ENCODE results near the gene MSL1.

The MSL1 gene

DNA sequence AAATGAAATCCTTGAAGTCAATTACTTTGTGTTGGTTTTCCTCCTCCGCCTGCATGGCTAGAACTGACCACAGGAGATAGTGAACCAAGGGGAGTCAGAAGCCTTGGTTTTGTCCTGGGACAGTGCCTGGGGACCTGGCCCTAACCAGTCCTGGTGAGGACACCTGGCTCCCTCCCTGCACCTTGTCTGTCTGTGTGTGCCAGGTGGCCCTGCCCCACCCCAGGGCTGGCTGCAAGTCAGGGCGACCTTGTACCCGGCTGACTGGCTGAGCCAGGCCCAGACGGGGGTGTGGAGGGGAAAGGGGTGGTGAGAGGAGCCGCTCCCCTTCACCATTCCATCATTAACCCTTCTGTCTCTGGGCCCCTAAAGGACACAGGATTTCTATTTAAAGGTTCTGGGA is 58.9 kb downstream of the MSL1 start:
- H3K27ac ChIP-seq (replicated peaks; ENCODE audit: low read length), result no peak overlapping the region
- peaks cover 3 to 38% of the 10 kb centered on the region in 2 donors for H3K36me3 ChIP-seq (replicated peaks in 1 of 2; ENCODE audit: control insufficient read depth in 2 of 2, insufficient read depth in 2 of 2, low read length in 2 of 2)
- no peak overlapping the region for H2BK12ac ChIP-seq (ENCODE audit: low read length)
- no peak overlapping the region for H3K9ac ChIP-seq (ENCODE audit: low read depth, low read length, poor library complexity)
- DNase-seq (ENCODE audit: low spot score), result no peak
- no peak overlapping the region for H2AFZ ChIP-seq (ENCODE audit: low read length)
- no peak overlapping the region for H2BK15ac ChIP-seq (ENCODE audit: low read length)
- no peaks in the 10 kb centered on the region for H3K79me1 ChIP-seq (ENCODE audit: low read depth, low read length)
- H3K9me3 ChIP-seq (replicated peaks in 1 of 2; ENCODE audit: control insufficient read depth in 2 of 2, insufficient read depth in 1 of 2, low read depth in 1 of 2, low read length in 2 of 2), result no peaks in the 10 kb centered on the region
- no peak overlapping the region for H3K4me2 ChIP-seq (ENCODE audit: insufficient read depth, low read length, poor library complexity, severe bottlenecking)
- no peak overlapping the region for H3K18ac ChIP-seq (ENCODE audit: low read length)
- H2AK5ac ChIP-seq (ENCODE audit: low read depth, low read length), result no peak overlapping the region
- peaks cover 5 to 26% of the 10 kb centered on the region in 2 donors for H3K4me1 ChIP-seq (ENCODE audit: control insufficient read depth in 2 of 2, insufficient read depth in 1 of 2, low read depth in 1 of 2, low read length in 2 of 2)
- H3K4ac ChIP-seq (ENCODE audit: low read length), result no peak overlapping the region
- H4K8ac ChIP-seq (ENCODE audit: low read depth, low read length), result no peak overlapping the region
- no peak overlapping the region for H3K4me3 ChIP-seq (ENCODE audit: low read length in 2 of 2)
- no peak overlapping the region for H2BK120ac ChIP-seq (ENCODE audit: low read depth, low read length)
- no peak overlapping the region for H3K14ac ChIP-seq (ENCODE audit: low read length)
- no peak overlapping the region for H4K91ac ChIP-seq (ENCODE audit: low read depth, low read length, poor library complexity)
- no peaks in the 10 kb centered on the region for H3K27me3 ChIP-seq (ENCODE audit: control insufficient read depth in 3 of 3, insufficient read depth in 3 of 3, low read depth in 1 of 3, low read length in 3 of 3)
- no peak overlapping the region for H3K23ac ChIP-seq (ENCODE audit: low read depth, low read length, poor library complexity)
- no peak overlapping the region for H2BK5ac ChIP-seq (ENCODE audit: low read length)
- WGBS, 2 donors (ENCODE audit: extremely low coverage in 2 of 2, insufficient read length in 2 of 2, insufficient replicate concordance in 1 of 2), result no CpG with 5 or more reads among the region's 5 CpGs

DNA sequence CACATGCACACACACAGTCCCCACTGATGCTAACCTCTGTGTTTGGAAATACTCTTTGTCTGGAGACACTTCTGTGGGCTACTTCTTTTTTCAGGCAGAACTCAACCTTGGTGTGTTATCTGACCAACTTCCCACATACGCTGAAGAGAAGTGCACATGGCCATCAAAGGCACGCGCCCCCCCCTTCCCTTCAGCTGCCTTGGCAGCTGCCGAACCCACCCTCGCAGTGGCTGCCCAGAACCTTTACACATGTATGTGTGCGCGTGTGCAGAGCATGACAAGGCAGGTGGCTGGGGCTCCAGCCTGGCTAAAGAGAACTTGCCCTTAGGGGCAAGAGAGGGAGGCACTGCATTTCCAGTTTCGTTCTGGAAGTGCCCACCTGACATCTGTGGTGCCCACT is 59.4 kb downstream of the MSL1 start:
- Histone ChIP-seq H3K79me1 (ENCODE audit: low read depth, low read length) (no peaks in the 10 kb centered on the region), H3K9me3 (replicated peaks in 1 of 2; ENCODE audit: control insufficient read depth in 2 of 2, insufficient read depth in 1 of 2, low read depth in 1 of 2, low read length in 2 of 2) (no peaks in the 10 kb centered on the region), H3K4ac (ENCODE audit: low read length) (no peak overlapping the region), H2BK12ac (ENCODE audit: low read length) (no peak overlapping the region), H3K4me1 (ENCODE audit: control insufficient read depth in 2 of 2, insufficient read depth in 1 of 2, low read depth in 1 of 2, low read length in 2 of 2) (peaks cover 0 to 21% of the 10 kb centered on the region in 2 donors), H3K23ac (ENCODE audit: low read depth, low read length, poor library complexity) (no peak overlapping the region), H3K9ac (ENCODE audit: low read depth, low read length, poor library complexity) (no peak overlapping the region), H3K27ac (replicated peaks; ENCODE audit: low read length) (no peak overlapping the region), H3K27me3 (ENCODE audit: control insufficient read depth in 3 of 3, insufficient read depth in 3 of 3, low read depth in 1 of 3, low read length in 3 of 3) (no peaks in the 10 kb centered on the region), H3K14ac (ENCODE audit: low read length) (no peak overlapping the region), H2BK15ac (ENCODE audit: low read length) (no peak overlapping the region), H2BK120ac (ENCODE audit: low read depth, low read length) (no peak overlapping the region), H2BK5ac (ENCODE audit: low read length) (no peak overlapping the region), H2AFZ (ENCODE audit: low read length) (no peak overlapping the region), H3K36me3 (replicated peaks in 1 of 2; ENCODE audit: control insufficient read depth in 2 of 2, insufficient read depth in 2 of 2, low read length in 2 of 2) (peaks cover 3 to 33% of the 10 kb centered on the region in 2 donors), H3K18ac (ENCODE audit: low read length) (no peak overlapping the region), H3K4me3 (ENCODE audit: low read length in 2 of 2) (no peak overlapping the region), H2AK5ac (ENCODE audit: low read depth, low read length) (no peak overlapping the region), H3K4me2 (ENCODE audit: insufficient read depth, low read length, poor library complexity, severe bottlenecking) (no peak overlapping the region), H4K91ac (ENCODE audit: low read depth, low read length, poor library complexity) (no peak overlapping the region), H4K8ac (ENCODE audit: low read depth, low read length) (no peak overlapping the region)
- DNase-seq (ENCODE audit: low spot score), result no peak
- WGBS, 2 donors (ENCODE audit: extremely low coverage in 2 of 2, insufficient read length in 2 of 2, insufficient replicate concordance in 1 of 2), result no CpG with 5 or more reads among the region's 8 CpGs

DNA sequence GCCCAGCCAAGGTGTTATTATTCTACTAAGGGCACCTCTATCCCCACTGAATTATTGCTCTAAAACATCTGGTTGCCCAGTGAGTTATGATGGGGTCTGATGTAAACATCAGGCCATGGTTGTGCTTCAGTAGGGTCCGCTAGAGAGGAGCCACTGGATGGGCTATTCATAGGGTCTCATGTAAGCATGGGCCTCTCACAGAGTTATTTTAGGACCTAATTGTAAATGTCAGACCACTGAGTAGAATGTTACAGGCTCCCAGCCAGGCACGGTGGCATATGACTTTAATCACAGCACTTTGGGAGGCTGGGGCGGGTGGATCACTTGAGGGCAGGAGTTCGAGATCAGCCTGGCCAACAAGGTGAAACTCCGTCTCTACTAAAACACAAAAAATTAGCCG is 60.8 kb downstream of the MSL1 start:
- Histone ChIP-seq H3K18ac (ENCODE audit: low read length) (no peak overlapping the region), H2BK15ac (ENCODE audit: low read length) (no peak overlapping the region), H4K91ac (ENCODE audit: low read depth, low read length, poor library complexity) (no peak overlapping the region), H2BK12ac (ENCODE audit: low read length) (no peak overlapping the region), H2BK5ac (ENCODE audit: low read length) (no peak overlapping the region), H3K27me3 (ENCODE audit: control insufficient read depth in 3 of 3, insufficient read depth in 3 of 3, low read depth in 1 of 3, low read length in 3 of 3) (no peaks in the 10 kb centered on the region), H3K9me3 (replicated peaks in 1 of 2; ENCODE audit: control insufficient read depth in 2 of 2, insufficient read depth in 1 of 2, low read depth in 1 of 2, low read length in 2 of 2) (no peaks in the 10 kb centered on the region), H3K14ac (ENCODE audit: low read length) (no peak overlapping the region), H4K8ac (ENCODE audit: low read depth, low read length) (no peak overlapping the region), H3K4me1 (ENCODE audit: control insufficient read depth in 2 of 2, insufficient read depth in 1 of 2, low read depth in 1 of 2, low read length in 2 of 2) (peaks cover 0 to 11% of the 10 kb centered on the region in 2 donors), H3K4me3 (ENCODE audit: low read length in 2 of 2) (no peak overlapping the region), H2BK120ac (ENCODE audit: low read depth, low read length) (no peak overlapping the region), H3K27ac (replicated peaks; ENCODE audit: low read length) (no peak overlapping the region), H3K36me3 (replicated peaks in 1 of 2; ENCODE audit: control insufficient read depth in 2 of 2, insufficient read depth in 2 of 2, low read length in 2 of 2) (peaks cover 2 to 23% of the 10 kb centered on the region in 2 donors), H3K9ac (ENCODE audit: low read depth, low read length, poor library complexity) (no peak overlapping the region), H2AFZ (ENCODE audit: low read length) (no peak overlapping the region), H3K4ac (ENCODE audit: low read length) (no peak overlapping the region), H2AK5ac (ENCODE audit: low read depth, low read length) (no peak overlapping the region), H3K79me1 (ENCODE audit: low read depth, low read length) (no peaks in the 10 kb centered on the region), H3K23ac (ENCODE audit: low read depth, low read length, poor library complexity) (no peak overlapping the region), H3K4me2 (ENCODE audit: insufficient read depth, low read length, poor library complexity, severe bottlenecking) (no peak overlapping the region)
- DNase-seq (ENCODE audit: low spot score), result no peak
- WGBS, 2 donors (ENCODE audit: extremely low coverage in 2 of 2, insufficient read length in 2 of 2, insufficient replicate concordance in 1 of 2), result no CpG with 5 or more reads among the region's 6 CpGs

Data from neuronal stem cell (in vitro differentiated cells).